ENCODE data around the gene PDIA4.

- TF ChIP-seq GATA2 (IDR thresholded peaks at IDR 0.05; ENCODE audit: low read depth, low read length): no peak
- TF ChIP-seq GATA3 (IDR thresholded peaks at IDR 0.05; ENCODE audit: low read depth, low read length): no peak
Measured at GRCh38 chr7:149016876-149017275, 11.4 kb downstream of the PDIA4 start.

Data from SH-SY5Y (cell line).